Superior temporal gyrus (tissue), 1 donor: Measurements from ENCODE around the gene NECAB2.

Source experiments
- DNase-seq: peaks from one replicate; pipeline ENCODE4 v3.0.0-alpha.2; 2016; ENCODE audit errors: extremely low spot score

Gene NECAB2

DNA sequence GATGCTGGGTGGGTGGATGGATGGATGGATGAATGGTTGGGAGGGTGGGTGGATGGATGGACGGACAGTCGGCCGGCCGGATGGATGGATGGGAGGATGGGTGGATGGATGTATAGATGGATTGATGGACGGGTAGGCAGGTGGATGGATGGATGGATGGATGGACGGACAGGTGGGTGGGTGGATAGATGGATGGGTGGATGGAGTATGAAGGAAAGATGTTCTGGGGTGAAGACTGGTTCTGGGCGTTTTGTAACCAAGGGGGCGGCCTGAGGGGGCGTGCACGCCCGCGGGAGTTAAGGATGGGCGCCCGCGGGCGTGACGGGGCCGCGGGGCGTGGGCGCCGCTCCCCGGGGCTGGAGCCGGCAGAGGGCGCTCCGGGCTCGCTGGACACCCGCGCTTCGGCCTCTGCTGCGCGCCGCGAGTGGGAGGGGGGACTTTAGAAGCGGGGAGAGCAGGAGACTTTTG is at the start of gene NECAB2:
Gene NECAB2 (plus strand): TSS at position 407 of the 468 bp plus-strand sequence. CDS start 405 bp downstream, outside the sequence.
- no peak for DNase-seq

DNA sequence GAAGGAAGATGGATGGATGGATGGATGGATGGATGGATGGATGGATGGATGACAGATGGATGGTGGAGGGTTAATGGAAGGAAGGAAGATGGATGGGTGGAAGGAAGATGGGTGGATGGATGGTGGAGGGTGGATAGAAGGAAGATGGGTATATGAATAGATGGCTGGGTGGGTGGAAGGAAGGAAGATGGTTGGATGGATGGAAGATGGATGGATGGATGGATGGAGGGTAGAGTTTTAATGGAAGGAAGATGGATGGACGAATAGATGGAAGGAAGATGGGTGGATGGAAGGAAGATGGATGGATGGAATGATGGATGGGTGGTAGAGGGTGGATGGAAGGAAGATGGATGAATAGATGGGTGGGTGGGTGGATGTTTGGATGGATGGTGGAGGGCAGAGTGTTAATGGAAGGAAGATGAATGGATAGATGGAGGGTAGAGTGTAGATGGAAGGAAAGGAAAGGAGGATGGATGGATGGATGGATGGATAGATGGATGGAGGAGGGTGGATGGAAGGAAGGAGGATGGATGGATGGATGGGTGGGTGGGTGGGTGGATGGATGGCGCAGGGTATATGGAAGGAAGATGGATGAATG is 47.1 kb upstream of the NECAB2 start:
- no peak for DNase-seq

DNA sequence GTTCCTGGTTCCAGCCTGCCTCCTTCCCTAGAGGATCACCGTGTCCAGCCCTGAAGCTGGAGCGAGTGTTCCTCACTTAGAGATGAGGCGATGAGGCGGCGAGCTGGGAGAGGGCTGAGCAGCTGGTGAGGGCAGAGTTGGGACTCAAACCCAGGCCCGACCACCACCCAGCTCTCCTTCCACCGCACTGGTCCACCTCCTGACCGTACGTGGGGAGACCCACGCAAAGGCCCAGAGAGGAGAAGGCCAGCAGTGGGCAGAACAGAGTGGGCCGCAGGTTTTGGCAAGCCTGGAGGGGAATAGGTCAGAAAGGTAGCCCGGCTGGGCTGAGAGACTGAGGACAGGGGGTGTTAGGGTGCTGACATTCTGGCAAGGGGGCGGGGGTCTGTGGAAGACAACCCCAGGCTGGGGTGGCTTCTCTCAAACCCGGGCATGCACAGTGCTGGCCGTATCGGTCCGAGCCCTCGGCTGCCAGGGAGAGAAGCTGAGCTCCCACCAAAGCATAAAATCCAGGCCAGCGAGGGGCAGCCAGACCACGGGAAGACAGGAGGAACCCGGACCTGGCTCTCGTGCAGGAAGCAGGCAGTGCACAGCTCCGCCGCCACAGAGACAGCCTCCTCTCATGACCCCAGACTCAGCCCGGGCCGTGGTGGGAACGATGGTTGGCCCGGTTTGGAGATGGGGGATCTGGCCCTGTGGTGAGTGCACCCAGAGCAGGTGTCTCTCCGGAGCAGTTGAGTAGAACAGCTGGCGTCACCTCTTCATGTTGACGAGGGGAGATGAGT is 44.3 kb upstream of the NECAB2 start:
- DNase-seq: no peak

DNA sequence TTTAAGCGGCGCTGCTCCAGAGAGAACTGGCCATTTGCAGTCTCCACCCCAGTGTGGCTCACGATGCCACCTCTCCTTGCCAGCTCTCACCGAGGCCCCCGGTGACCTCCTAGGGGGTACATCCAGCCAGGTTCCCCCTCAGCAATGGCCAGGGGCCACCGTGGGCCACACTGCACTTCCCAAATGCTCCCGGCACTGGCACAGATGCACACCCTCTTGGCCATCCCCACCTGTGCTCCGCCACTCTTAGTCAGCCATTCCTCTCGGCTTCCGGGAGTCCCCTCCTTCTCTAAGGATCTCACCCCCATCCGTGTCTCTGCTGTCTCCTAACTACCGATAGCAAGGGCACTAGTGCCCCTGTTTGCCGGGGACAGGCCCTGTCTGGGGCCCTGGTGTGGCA is 43.4 kb upstream of the NECAB2 start:
- DNase-seq: no peak

DNA sequence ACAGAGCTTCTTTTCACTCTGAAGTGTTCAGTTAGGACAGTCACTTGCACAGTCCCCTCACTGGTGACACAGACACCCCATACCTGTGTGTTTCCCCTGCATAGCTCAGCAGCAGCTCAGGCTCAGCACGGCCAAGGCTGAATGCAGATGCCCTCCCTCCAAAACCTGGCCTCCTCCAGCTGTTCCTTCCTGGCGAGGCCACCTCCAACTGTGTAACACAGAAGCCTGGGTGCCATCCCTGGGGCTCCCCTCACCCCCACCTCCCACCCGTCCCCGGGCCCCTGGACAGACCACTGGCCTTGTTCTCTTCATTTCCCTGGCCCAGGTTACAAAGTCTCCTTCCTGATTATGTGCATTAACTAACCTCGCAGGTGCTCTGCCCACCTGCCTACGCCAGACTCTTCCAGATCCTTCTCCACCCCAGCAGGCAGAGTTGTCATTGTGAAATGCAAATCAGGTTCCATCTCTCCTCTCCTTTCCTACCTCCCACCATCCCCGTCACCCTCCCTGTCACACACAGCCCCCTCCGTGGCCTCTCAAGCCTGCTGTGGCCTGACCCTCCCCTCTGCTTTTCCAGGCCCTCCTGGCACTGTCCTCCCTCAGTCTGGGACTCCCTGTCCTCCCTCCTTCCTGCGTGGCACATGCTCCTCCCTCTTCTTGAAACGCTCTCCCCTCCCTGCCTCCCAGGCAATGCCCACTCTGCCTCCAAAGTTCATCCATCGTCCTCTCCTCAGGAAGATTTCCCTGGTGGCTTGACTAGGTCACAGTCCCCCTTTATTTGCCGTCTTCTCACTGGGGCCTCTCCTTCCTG is 42.7 kb upstream of the NECAB2 start:
- DNase-seq: no peak

DNA sequence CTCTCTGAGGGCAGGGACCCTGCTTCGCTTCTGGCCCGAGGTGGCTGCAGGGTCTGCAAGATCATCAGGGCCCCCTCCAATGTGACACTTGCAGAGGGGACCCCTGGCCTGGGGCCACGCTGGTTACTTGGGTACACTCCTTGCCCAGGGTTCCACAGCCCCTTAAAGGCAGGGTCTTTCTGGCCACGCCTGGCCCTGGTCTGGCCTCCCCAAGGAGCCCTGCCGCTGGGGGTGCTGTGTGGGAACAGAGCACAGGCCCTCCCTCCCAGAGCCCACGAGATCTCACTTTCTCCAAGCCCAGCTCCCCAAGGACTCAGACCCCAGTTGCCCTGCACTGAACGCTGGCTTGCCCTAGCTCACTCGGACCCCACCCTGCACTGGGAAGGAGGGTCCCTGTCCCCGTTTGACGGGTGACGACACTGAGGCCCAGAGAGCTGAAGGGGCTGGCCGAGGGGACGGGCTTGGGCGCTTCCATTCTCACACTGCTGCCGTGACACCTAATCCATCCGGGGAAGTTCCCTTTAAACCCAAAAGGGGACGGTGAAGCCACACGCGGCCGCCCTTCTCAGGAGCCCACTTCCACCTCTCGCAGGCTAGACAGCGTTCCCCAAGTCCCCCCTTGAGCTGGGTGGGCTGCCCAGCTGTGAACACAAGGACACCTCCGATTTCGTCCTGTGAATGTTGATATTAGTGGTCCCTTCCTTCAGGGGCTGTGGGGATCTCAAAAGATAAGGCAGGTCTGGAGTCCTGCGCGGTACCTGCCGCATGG is 41.9 kb upstream of the NECAB2 start:
- DNase-seq: no peak

DNA sequence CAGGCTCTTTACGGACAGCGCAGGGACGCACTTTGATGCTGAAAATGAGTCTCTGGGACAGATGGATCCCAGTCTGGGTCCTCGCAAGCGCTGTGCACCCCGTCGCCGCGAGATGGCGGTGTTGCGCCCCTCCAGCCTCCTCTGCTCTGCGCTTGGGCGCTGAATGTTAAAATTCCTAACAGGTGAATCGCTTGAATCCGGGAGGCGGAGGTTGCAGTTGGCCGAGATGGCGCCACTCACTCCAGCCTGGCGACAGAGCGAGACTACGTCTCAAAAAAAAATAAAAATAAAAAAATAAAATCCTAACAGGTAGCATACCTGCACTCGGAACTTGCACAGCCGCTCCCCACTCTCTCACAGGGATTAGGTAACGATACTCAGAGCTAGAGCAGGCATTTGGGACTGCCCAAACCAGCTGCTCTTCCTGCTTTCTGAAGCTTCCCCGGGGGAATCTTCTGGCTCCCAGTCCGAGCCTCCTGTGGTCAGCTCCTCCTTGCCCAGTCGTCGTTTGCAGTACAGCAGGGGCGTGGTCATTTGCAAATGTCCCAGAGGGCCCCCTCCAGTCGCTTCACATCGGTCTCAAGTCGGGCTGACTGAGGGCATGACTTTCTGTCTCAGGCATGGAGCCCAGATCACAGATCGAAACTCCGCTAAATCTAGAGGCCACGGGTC is 41.2 kb upstream of the NECAB2 start:
- peak; percentile 76 for DNase-seq

DNA sequence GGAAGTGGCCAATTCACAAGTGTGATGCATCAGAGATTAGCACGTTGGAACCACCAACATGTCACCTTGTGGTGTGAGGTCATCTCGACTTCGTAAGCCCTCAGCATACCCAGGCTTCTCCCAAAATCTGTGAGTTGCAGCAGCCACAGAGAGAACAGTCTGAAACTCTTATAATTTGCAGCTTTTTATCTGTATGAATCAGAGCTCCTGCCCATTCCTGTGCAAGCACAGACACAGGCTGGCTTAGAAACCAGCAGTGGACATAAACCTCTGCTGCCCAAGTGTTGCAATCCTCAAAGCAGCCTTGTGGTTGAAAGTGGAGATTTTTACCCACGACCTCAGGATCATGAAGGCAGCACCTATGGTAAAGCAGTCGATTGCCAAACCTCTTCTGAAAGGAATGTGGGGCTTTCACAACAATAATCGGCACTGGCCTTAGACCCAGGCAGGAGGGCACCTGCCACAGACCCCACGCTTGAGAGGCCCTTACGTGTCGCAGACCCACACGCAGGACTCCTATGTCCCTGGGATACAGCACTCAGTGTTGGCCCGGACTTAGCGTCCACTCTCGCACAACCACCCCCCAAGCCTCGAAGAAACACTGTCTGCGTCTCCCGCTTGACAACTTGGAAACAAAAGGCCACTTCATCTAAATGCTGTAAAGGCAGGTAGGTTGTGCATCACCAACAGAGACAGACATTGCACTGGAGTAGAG is 39.5 kb upstream of the NECAB2 start:
- no peak for DNase-seq

DNA sequence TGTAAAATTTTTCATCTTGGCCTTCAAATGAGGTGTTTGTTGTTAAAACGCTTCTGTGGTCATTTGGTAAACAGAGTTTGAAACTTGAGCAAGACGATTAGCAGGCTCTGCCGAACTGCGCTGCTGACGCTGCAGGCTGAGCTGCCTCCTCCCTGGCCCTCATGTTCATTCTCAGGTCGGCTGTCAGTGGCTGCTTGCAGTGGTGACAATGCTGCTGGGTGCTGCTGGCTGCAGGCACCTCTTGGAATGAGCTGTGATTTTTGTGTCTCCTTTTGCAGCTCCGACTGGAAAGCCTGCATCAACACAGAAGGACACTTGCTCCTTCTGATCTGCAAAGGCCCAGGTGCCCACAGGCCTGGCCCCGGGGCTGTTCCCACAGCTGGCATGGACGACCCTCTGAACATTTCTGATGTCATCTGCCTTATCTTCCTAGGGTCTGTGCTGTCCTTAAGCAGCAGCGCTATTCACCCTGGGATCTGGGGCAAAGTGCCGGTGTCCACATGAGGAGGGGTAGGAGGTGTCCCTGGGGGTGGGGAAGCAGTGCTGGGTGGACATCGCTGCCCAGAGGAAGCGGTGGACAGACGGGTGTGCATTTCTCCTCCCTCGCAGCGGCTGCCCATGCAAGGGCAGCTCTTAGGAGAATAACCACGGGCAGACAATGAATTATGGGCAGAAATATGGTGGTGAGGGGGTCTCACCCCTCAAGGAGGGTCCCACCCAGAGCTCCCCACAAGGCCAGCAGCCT is 38.1 kb upstream of the NECAB2 start:
- no peak for DNase-seq

DNA sequence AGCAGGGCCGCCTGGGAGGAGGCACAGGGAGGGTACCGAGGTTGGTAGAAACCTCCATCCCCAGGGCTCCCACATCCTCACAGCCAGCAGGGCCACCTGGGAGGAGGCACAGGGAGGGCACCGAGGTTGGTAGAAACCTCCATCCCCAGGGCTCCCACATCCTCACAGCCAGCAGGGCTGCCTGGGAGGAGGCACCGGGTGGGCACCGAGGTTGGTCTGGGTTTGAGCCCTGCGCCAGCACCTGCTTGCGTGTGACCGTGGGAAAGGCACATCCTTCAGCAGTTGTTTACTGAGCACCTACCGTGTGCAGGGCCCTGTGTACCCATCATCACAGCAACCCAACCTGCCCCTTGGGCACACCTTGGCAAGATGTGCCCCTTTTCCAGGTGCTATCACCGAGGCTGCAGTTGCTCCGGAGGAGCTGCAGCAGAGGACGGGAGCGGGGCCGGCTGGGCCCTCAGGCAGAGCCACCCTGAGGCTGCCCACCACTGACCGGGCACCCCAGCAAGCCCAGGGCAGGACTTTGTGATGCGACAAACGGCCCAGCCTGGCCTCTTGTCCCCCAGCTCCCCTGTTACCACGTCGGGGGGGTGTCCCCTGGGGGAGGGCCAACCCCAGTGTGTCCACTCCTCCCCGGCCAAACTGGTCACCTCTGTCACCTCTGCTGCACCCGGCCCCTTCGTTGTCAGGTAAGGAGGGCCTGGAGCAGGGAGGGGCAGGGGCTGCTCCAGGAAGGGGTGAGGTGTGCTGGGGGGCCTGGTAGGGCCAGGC is 37.1 kb upstream of the NECAB2 start:
- DNase-seq: no peak

DNA sequence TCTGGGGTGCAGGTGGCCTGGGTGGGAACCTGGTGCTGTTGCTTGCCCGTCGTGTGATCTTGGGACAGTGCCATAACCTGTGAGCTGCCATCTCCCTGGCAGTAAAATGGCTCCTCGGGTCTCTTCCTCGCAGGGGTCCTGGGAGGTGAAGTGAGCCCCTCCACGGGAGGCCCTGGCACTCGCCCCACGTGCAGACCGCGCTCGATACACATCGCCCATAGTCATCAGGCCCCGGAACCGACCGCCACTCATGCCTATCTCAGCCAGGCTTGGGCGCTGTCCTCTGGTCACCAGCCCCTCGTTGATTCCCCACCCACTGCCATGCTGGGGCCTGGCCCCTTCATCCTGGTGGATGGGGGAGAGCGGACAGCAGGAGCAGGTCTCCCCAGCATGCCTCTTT is 36.5 kb upstream of the NECAB2 start:
- DNase-seq: no peak

DNA sequence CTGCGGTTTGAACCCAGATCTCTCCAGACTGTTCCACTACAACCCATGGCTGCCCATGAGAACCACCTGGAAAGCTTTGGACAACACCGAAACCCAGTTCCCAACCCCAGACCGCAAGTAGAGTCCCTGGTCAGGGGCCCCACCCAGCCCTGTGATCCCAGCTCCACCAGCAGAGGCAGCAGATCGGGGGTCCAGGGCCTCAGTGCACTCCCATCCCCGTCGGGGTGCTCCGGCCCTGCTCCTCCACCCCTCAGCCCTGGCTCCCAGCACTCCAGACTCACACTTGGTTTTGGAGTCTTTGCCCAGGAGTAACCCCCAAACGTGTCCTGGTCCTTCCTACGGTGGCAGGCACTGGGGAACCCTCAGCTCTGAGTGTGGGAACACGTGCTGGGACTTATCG is 35.7 kb upstream of the NECAB2 start:
- DNase-seq: no peak

DNA sequence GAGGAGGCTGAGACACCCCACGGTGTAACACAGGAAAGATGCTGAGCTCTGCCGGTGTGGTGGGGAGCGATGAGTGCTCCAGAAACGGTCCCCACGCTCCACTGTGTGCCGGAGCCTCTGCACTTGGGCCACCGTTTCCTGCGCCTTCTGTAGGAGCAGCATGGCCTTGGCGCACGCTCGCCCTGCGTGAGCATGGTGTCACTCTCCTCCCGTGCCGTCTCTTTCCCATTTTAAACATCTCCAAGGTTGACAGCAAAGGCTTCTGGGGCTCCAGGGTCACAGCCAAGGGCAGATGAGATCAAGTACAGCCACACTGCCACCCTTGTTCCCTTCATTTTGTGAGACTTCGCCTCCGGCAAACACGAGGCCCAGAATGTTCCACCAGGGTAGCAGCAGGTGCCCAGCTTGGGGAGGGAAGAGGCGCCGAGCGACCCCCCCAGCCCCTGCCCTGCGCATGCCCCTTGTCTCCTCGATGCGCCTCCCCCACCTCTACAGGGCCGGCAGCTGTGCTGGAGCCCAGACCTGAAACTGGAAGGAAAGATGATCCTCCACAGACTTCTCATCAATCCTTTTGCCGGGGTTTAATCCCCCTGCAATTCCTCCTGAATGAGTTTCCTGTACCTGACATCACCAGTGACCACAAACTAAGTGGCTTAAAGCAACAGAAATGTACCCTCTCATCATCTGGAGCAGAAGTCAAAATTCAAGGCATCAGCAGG is 34.9 kb upstream of the NECAB2 start:
- DNase-seq: no peak

DNA sequence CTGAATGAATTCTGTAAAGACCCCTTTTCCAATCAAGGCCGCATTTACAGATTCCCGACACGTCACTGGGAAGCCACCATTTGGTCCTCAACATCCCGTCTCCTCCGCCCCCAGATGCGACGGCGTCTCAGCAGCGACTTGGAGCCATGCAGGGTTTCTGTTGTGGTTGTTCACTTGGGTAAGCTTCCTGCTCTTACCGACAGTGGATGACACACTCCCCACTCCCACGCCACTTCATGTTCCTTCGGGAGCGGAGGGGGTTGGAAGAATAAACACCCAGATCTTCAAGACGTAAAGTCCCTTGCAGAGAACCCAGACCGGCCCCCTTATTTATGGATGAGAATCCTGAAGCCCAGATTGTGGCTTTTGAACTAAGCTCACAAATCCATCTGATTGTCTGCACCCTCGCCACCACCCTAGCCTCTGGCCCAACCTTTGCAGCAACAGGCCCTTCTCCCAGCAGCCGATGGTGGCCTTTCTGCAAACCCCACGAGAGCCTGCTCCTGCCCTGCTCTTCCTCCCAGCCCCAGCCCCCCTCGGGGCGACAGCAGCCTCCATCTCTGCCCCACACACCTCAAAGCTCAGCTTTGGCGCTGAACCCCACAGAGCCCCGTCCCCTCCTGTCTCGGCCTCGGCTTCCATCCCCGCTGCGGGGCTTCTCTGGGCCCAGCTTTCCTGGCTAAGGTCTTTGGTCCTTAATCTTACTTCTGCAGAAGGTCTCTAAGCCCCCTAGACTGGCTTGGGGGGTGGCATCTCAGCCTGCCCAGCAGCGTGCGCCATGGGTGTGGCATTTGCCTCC is 34.0 kb upstream of the NECAB2 start:
- DNase-seq: peak; percentile 40

DNA sequence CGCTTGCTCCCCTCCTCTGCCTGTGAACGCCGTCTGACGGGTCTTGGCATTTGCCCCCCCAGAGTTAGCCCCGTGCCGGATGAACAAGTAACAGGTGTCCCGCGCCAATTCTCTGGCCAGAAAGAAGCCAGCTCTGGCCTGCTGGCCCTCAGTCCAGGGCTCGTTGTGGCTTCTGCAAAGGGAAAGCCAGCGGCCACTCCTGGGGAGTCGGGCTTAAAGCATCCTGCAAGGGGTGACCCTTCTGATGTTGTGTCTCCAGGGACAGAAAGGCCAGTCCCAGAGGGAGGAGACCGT is 33.4 kb upstream of the NECAB2 start:
- no peak for DNase-seq

DNA sequence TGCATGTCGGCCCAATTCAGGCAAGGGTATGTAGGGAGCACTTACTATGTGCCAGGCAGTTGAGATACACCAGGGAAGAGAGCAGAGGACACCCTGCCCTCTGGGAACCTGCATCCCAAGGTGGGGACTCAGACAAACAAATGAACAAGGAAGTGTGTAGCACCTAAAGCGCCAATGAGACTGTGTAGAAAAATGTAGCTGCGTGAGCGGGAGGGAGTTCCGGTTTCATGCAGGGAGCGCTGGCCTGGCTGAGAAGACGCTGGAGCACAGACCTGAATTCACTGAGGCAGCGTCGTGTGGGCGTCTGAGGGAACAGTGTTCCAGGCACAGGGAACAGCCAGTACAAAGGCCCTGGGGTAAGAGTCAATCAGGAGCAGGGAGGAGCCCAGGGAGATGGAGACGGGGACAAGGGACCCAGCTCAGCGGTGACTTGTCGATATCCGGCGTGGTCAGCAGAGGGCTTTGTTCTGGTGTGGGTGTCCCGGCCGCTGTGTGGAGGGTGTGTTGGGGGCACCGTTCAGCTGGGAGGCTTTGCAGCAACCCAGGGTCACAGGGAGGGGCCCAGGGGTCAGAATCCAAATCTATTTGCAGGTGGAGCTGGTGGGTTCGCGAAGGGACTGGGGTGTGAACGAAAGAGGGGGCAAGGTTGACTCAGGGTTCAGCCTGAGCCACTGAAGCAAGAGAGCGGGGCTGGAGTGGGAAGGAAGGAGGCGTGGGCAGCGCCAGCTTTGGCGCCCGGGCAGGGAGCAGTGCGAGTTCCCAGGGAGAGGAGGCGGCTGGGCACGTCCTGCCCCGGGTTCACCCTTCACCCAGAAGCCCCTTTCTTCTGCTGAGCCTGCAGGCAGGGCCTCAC is 32.8 kb upstream of the NECAB2 start:
- no peak for DNase-seq

DNA sequence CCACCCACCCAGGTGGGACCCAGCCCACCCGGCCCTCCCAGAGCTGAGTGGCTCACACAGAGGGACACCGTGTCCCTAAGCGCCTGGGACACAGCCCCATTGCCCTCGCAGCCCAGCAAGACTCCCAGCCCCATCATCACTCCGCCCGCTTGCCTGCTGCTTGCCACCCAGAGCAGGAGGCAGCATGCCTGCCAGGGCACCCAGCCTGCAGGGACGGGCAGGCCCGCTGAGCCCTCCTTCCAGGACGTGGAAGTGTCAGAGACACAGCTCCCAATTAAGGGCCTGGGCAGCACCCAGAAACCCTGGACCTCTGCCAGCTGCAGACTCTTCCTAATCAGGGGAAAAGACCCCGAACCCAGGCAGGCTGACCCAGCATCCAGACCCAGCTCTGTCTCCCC is 32.2 kb upstream of the NECAB2 start:
- no peak for DNase-seq
